ENCODE data around the gene OR1J1.

The OR1J1 gene, protein sequence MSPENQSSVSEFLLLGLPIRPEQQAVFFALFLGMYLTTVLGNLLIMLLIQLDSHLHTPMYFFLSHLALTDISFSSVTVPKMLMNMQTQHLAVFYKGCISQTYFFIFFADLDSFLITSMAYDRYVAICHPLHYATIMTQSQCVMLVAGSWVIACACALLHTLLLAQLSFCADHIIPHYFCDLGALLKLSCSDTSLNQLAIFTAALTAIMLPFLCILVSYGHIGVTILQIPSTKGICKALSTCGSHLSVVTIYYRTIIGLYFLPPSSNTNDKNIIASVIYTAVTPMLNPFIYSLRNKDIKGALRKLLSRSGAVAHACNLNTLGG

GRCh38 chr9:122477826-122478225, at the start of gene OR1J1:
TSS of gene OR1J1 (minus strand) at chr9:122477926. CDS start at chr9:122477926, 0 bp downstream.
- intact Hi-C loops (cut with DNase I): no loop called here
- no peak for DNase-seq

GRCh38 chr9:122527193-122527592, 49.5 kb upstream of the OR1J1 start, which contains the start of gene OR1N1:
TSS of gene OR1N1 (minus strand) at chr9:122527293. CDS start at chr9:122527293, 0 bp downstream.
- intact Hi-C loops (cut with DNase I): no loop called here

GRCh38 chr9:122526602-122527001, 48.9 kb upstream of the OR1J1 start:
- no peak for DNase-seq
- intact Hi-C loops (cut with DNase I): no loop called here

More at GRCh38 chr9:122527193-122527592, 49.5 kb upstream of the OR1J1 start, which contains the start of gene OR1N1:
- DNase-seq: no peak

- no peak for DNase-seq
- intact Hi-C loops (cut with DNase I): no loop called here
These were observed 41.6 kb upstream of the OR1J1 start for GRCh38 chr9:122519376-122519775.

- intact Hi-C loops (cut with DNase I): no loop called here
- DNase-seq: no peak
These were observed 41.1 kb upstream of the OR1J1 start, which contains the start of gene OR1J4 for GRCh38 chr9:122518841-122519240. TSS of gene OR1J4 (plus strand) at chr9:122519141. CDS start at chr9:122519141, 0 bp downstream.

GRCh38 chr9:122518226-122518625, 40.5 kb upstream of the OR1J1 start:
- no peak for DNase-seq
- intact Hi-C loops (cut with DNase I): no loop called here

- intact Hi-C loops (cut with DNase I): no loop called here
- DNase-seq: no peak
These were observed 32.8 kb upstream of the OR1J1 start, which contains the start of gene OR1J2 for GRCh38 chr9:122510502-122510901. TSS of gene OR1J2 (plus strand) at chr9:122510802. CDS start at chr9:122510802, 0 bp downstream.

DNA sequence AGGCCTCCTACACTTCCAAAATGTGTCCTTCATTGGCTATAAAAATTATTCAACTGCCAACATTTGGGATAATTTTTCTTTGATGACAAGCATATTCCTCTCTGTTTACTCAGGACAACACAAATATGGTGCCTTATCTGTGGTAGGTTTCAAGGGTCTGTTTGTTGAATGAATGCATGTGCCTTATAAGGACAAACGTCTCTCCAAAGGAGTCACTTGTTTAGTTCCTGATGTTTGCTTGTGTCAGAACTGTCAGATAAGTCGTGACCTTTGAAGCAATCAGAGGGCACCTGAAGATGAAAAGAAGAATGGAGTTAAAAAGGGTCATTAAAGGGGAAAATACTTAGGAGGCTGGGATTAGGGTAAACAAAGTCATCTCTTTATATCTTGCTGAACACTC, 29.2 kb upstream of the OR1J1 start:
- intact Hi-C loops (cut with DNase I): no loop called here
- DNase-seq: no peak

- DNase-seq: peak in 6 of 42 donors; percentile 2 to 46 (median 7)
- intact Hi-C loops (cut with DNase I): no loop called here
These were observed 21.2 kb upstream of the OR1J1 start for GRCh38 chr9:122498883-122499288.

DNA sequence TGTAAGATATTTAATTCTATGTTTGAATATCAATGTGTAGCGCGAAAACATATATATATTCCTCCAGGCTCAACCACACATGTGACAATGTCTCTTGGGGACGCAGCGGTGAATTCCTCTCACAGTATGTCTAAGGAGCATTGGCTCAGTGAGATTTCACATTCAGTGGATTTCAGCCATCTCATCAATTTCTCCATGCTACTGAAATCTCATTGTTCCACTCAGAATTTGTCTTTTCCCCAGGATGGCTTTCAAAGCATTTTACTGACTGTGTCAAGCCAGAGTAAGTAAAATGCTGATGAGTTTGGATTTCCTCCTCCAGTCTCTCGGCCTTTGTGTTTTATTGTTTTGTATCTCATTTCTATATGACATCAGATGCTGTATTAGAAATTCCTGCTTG, 1.3 kb upstream of the OR1J1 start:
- intact Hi-C loops (cut with DNase I): no loop called here
- no peak for DNase-seq

DNA sequence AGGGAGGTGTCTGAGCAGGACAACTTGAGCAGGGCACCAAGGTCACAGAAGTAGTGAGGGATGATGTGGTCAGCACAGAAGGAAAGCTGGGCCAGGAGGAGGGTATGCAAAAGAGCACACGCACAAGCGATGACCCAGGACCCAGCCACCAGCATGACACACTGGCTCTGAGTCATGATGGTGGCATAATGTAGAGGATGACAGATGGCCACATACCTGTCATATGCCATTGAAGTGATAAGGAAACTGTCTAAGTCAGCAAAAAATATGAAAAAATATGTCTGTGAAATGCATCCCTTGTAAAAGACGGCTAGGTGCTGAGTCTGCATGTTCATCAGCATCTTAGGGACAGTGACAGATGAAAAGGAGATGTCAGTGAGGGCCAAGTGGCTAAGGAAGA, 380 bp downstream of the OR1J1 start:
- intact Hi-C loops (cut with DNase I): no loop called here
- DNase-seq: no peak

- no peak for DNase-seq
- intact Hi-C loops (cut with DNase I): no loop called here
These were observed 2.0 kb downstream of the OR1J1 start for GRCh38 chr9:122475717-122476116.

DNA sequence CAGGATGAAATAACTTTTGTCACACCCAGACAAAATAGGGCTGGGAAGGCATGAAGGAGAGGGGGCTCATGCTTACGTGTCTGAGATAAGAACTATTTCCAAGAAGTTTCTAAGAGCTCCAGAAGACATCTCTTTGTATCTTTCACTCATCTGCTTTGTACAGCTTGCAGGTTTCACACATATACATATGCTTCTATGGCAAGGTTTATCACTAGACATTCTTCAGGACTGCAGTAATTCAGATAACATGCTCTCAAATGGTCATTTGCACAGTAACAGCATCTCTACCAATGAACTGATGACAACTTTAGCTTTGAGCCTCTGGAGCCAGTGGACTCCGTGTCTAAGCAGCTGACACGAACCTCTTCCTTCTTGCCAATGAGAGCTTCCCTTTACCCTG, 3.2 kb downstream of the OR1J1 start:
- no peak for DNase-seq
- intact Hi-C loops (cut with DNase I): no loop called here

DNA sequence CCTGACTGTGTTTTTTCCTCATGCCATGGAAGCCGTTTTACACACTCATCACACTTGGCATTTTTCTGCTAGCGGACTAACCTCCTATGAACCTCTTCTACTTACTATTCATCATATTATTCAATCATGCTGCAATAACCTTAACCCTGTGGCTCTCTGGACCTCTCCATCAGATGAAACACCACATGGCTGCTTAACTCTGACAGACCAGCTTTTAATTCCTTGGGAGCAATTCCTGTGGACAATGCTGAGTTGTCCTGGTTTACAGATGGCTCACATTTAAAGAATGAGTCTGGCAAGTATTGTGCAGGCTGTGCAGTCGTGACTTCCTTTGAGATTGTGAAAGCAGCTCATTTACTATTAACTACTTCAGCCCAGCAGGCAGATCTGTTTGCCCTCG, 9.0 kb downstream of the OR1J1 start:
- intact Hi-C loops (cut with DNase I): no loop called here
- no peak for DNase-seq

GRCh38 chr9:122466456-122466855, 11.3 kb downstream of the OR1J1 start:
- DNase-seq: no peak
- intact Hi-C loops (cut with DNase I): no loop called here

- peak; percentile 40 to 90 (median 76) for DNase-seq
- intact Hi-C loops (cut with DNase I): loop anchor here (5.0 kb wide), 1 partner anchor 347 kb away; no protein-coding TSS in a partner anchor
These were observed 12.8 kb downstream of the OR1J1 start for GRCh38 chr9:122464633-122465567.

DNA sequence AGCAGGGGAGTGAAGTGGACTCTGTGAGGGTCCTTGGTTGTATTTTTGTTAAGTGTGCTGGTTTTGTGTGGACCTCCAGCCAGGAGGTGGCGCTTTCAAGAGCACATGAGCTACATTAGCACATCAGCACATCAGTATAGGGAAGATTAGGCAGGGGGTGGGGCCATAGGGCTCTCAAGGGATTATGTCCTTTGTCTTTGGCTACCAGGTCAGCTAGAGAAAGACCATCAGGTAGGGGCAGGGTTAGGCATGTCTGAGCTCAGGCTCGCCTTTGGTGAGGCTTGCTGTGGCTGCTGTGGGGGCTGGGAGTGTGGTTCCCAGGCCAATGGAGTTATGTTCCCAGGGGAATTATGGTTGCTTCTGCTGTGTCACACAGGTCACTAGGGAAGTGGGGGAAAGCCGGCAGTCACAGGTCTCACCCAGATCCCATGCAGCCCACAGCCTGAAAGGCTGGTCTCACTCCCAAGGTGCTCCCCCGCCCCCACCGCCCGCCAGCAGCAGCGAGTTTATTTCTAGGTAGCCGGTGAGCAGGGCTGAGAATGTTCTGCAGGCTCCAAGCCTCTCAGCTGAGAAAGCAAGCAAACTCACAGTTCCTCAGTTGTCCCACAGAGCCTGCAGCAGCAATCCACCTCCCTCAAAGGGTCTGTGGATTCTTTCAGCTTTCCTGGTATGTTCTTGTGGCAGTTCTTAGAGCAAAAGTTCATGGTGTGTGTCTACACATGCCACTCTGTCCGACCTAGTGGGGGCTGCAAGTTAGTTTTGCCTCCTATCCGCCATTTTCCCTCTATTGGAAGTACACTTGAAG, 13.7 kb downstream of the OR1J1 start:
- intact Hi-C loops (cut with DNase I): loop anchor here (5.0 kb wide), 1 partner anchor 348 kb away; no protein-coding TSS in a partner anchor
- no peak for DNase-seq

GRCh38 chr9:122457787-122458186, 19.9 kb downstream of the OR1J1 start:
- intact Hi-C loops (cut with DNase I): loop anchor here (10.0 kb wide), 1 partner anchor 353 kb away; no protein-coding TSS in a partner anchor

DNA sequence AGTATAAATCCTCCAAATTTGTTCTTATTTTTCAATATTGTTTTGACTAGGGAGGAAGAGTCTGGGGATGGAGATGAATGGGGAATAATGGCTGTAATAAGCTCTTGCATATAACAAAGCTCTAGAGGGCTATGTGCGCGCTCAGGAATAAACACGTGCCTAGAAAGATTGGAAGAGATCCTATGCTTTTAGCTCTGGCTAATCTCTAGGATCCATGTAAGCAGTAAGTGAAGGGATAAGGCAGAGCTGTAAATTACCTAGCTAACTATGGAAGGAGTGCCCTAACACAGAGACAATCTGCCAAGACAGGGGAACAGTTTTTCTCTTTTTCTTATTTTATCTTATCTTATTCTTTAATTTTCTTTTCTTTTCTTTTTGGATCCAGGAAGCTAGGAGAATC, 21.6 kb downstream of the OR1J1 start:
- no peak for DNase-seq
- intact Hi-C loops (cut with DNase I): loop anchor here (10.0 kb wide), 1 partner anchor 351 kb away; no protein-coding TSS in a partner anchor

More at GRCh38 chr9:122457787-122458186, 19.9 kb downstream of the OR1J1 start:
- no peak for DNase-seq
